Activated CD4-positive, alpha-beta T cell treated with anti-CD3 and anti-CD28 coated beads, Interleukin-10, Interleukin-2, amounts not matched to agents 100 ng/mL and 50 ng/mL, durations not matched to agents 16 hours and 8 hours (primary cell): ENCODE measurements around the gene NECTIN3.

Experiments
- DNase-seq: peaks from one replicate; pipeline ENCODE4 v3.0.0-alpha.2; 2020

The NECTIN3 gene

GRCh38 chr3:111087924-111088469, 16.4 kb downstream of the NECTIN3 start:
- no peak for DNase-seq

- DNase-seq, result no peak
Measured at GRCh38 chr3:111096487-111097209, 25.0 kb downstream of the NECTIN3 start.

GRCh38 chr3:111103807-111104206, 32.2 kb downstream of the NECTIN3 start:
- no peak for DNase-seq

GRCh38 chr3:111106993-111107661, 35.5 kb downstream of the NECTIN3 start:
- no peak for DNase-seq

GRCh38 chr3:111107662-111108035, 36.0 kb downstream of the NECTIN3 start:
- no peak for DNase-seq

GRCh38 chr3:111112913-111113312, 41.3 kb downstream of the NECTIN3 start:
- DNase-seq, result no peak

- DNase-seq, result no peak
Measured at GRCh38 chr3:111128884-111129283, 57.3 kb downstream of the NECTIN3 start.

GRCh38 chr3:111130827-111131226, 59.2 kb downstream of the NECTIN3 start:
- no peak for DNase-seq

GRCh38 chr3:111134302-111134701, 62.7 kb downstream of the NECTIN3 start:
- DNase-seq, result no peak

- DNase-seq, result no peak
Measured at GRCh38 chr3:111151438-111151837, 79.8 kb downstream of the NECTIN3 start.

- DNase-seq, result no peak
Measured at GRCh38 chr3:111152496-111152895, 80.9 kb downstream of the NECTIN3 start.

GRCh38 chr3:111156517-111156916, 84.9 kb downstream of the NECTIN3 start:
- DNase-seq, result no peak

GRCh38 chr3:111159391-111159790, 87.8 kb downstream of the NECTIN3 start:
- DNase-seq, result no peak

- DNase-seq, result no peak
Measured at GRCh38 chr3:111164621-111165020, 93.0 kb downstream of the NECTIN3 start.

- no peak for DNase-seq
Measured at GRCh38 chr3:111165411-111165810, 93.8 kb downstream of the NECTIN3 start.

GRCh38 chr3:111173328-111173900, 101.8 kb downstream of the NECTIN3 start:
- DNase-seq, result no peak

- DNase-seq, result no peak
Measured at GRCh38 chr3:111173906-111174305, 102.3 kb downstream of the NECTIN3 start.

- no peak for DNase-seq
Measured at GRCh38 chr3:111190518-111190917, 118.9 kb downstream of the NECTIN3 start.

- DNase-seq, result no peak
Measured at GRCh38 chr3:111193472-111193871, 121.9 kb downstream of the NECTIN3 start.

GRCh38 chr3:111194048-111194447, 122.4 kb downstream of the NECTIN3 start:
- DNase-seq, result no peak

- no peak for DNase-seq
Measured at GRCh38 chr3:111197485-111197884, 125.9 kb downstream of the NECTIN3 start.

- no peak for DNase-seq
Measured at GRCh38 chr3:111200027-111200426, 128.4 kb downstream of the NECTIN3 start.

GRCh38 chr3:111210003-111210711, 138.5 kb downstream of the NECTIN3 start:
- DNase-seq, result peak; percentile 30
